ENCODE results near the gene ALDOB.

Gene ALDOB

GRCh38 chr9:101381118-101381517 lies 54.5 kb downstream of the ALDOB start:
- no peak for DNase-seq

- DNase-seq: no peak
These were observed 55.3 kb downstream of the ALDOB start for GRCh38 chr9:101380295-101380694.

DNA sequence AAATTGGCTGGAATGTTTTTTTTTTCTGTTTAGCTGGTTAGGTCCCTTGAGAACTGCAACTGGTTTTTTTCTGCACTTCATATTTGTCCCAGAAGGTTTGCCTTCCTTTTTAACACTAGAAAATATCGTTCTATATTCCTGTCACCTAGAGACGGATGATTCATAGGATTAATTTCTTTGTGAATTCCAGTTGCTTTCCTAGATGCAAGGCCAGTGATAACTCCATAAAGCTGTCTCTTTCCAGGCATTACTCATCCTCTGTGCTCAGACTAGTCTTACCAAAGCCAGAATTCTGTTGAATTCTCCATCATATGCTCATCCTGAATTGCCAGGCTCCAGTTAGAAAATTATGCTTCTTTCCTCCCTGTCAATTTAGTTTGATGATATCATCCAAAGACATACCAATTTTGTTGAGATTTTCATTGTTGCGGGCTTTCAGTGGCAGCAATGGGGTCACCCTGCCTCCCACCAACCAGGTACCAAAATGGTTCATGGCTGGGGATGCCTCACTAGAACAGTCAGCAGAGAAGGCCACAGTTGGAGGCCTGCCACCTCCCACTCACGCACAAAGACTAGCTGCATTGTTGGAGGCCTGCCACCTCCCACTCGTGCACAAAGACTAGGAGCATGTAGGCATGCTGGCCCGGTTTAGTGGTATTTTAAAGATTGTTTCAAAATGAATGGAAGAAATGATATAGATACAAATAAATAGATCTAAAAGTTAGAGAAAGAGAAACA lies 59.3 kb downstream of the ALDOB start:
- DNase-seq: peak; percentile 93

DNA sequence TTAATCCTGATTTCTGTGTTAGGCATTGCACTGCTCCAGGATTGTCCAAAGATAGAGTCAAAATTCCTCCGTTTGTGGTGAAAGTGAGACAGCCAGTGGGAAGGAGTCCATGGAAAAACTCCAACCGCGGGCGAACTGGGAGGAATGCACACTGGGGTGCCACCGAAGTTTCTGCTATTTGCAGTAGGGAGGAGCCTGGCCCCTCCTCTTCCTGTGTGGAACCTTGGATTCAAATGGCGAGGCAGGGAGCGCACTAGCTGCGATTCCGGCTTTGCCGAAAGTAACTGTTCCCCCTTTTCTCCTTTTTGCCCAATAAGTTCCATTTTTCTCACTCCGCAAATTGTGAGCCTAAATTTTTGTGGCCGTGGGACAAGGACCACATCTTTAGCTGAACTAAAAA lies 60.0 kb downstream of the ALDOB start:
- DNase-seq: no peak

GRCh38 chr9:101372327-101373118 lies 63.1 kb downstream of the ALDOB start:
- no peak for DNase-seq

DNA sequence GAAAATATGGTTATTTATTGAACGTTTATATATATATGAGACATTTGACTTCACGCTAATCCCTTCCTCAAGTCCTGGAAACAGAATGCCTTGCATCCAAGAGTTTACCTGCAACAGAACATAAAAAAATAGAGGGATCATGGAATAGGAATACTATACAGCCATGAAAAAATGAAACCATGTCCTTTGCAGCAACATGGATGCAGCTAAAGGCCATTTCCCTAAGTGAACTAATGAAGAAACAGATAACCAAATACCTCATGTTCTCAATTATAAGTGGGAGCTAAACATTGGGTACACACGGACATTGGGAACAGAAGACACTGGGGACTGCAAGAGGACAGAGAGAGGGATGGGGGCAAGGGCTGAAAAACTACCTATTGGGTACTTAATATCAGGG lies 63.8 kb downstream of the ALDOB start:
- no peak for DNase-seq

All from NCI-H226 (cell line).